GM18867 (cell line): ENCODE data around the gene BORCS5.
"Not testable (repeated sequence)": the region's sequence is repeated elsewhere in the genome, so short reads cannot be mapped to it uniquely, and the experiment has no call there.

Source experiments
- ATAC-seq: cut with Tn5 transposase; IDR thresholded peaks from one replicate; pipeline ENCODE4 v1.9.1; 2021; ENCODE audit warnings: mild to moderate bottlenecking, moderate library complexity; ENCODE audit not compliant: unreplicated experiment

The BORCS5 gene

GRCh38 chr12:12453635-12454034 lies 96.8 kb downstream of the BORCS5 start:
- ATAC-seq, result no peak

- no peak for ATAC-seq
Measured at GRCh38 chr12:12454315-12454714, 97.4 kb downstream of the BORCS5 start.

- no peak for ATAC-seq
Measured at GRCh38 chr12:12456637-12457036, 99.8 kb downstream of the BORCS5 start.

- ATAC-seq, result no peak
Measured at GRCh38 chr12:12460935-12461922, 104.4 kb downstream of the BORCS5 start.

GRCh38 chr12:12461923-12462315 lies 105.0 kb downstream of the BORCS5 start:
- ATAC-seq, result no peak

GRCh38 chr12:12465522-12465921 lies 108.6 kb downstream of the BORCS5 start:
- no peak for ATAC-seq

GRCh38 chr12:12466157-12466556 lies 109.3 kb downstream of the BORCS5 start:
- ATAC-seq, result no peak

- no peak for ATAC-seq
Measured at GRCh38 chr12:12467264-12467663, 110.4 kb downstream of the BORCS5 start.

GRCh38 chr12:12467688-12468261 lies 110.9 kb downstream of the BORCS5 start:
- no peak for ATAC-seq

- no peak for ATAC-seq
Measured at GRCh38 chr12:12468575-12468974, 111.7 kb downstream of the BORCS5 start.

- no peak for ATAC-seq
Measured at GRCh38 chr12:12469386-12469785, 112.5 kb downstream of the BORCS5 start.

GRCh38 chr12:12470751-12471306 lies 114.0 kb downstream of the BORCS5 start:
- no peak for ATAC-seq

- not testable (repeated sequence) for ATAC-seq
Measured at GRCh38 chr12:12471982-12472961, 115.4 kb downstream of the BORCS5 start.

GRCh38 chr12:12473223-12473622 lies 116.3 kb downstream of the BORCS5 start:
- ATAC-seq, result no peak

GRCh38 chr12:12474471-12474928 lies 117.6 kb downstream of the BORCS5 start:
- ATAC-seq, result peak; percentile 13

- peak; percentile 95 for ATAC-seq
Measured at GRCh38 chr12:12474931-12475795, 118.3 kb downstream of the BORCS5 start.

GRCh38 chr12:12476857-12477531 lies 120.1 kb downstream of the BORCS5 start:
- no peak for ATAC-seq

GRCh38 chr12:12477532-12477890 lies 120.6 kb downstream of the BORCS5 start:
- no peak for ATAC-seq

GRCh38 chr12:12480074-12480473 lies 123.2 kb downstream of the BORCS5 start:
- no peak for ATAC-seq
